Mucosa of descending colon (tissue), 3 donors: ENCODE data around the gene RPS10. TPM values are rescaled to one million over a fixed set of nuclear protein-coding genes. Genes with fewer than 3 reads are reported as not detected.

Experiments
- ATAC-seq: fragments of 200-7000 bp; cut with Tn5 transposase; one replicate; pipeline ENCODE4 v1.9.1; 2020; ENCODE audit warnings: mild to moderate bottlenecking, moderate library complexity
- DNase-seq, 3 donors: peaks; one replicate each; pipeline ENCODE4 v3.0.0-alpha.2; 2020
- H3K36me3 ChIP-seq: fragments of 200-600 bp; one replicate; pipeline ENCODE4 v1.8.0; 2021; ENCODE audit warnings: low read depth, mild to moderate bottlenecking
- H3K4me1 ChIP-seq: fragments of 200-600 bp; one replicate; pipeline ENCODE4 v1.8.0; 2021; ENCODE audit warnings: low read depth, mild to moderate bottlenecking
- H3K4me3 ChIP-seq: fragments of 200-600 bp; one replicate; pipeline ENCODE4 v1.8.0; 2021; ENCODE audit warnings: mild to moderate bottlenecking
- H3K9me3 ChIP-seq: fragments of 200-600 bp; one replicate; pipeline ENCODE4 v1.8.0; 2021; ENCODE audit warnings: mild to moderate bottlenecking
- CTCF ChIP-seq: fragments of 200-600 bp; IDR thresholded peaks from one replicate; pipeline ENCODE4 v1.8.0; 2022; ENCODE audit warnings: antibody characterized with exemption, mild to moderate bottlenecking
- intact Hi-C, 2 donors: fragments of 100-400 bp; cut with DNase I in 1 of 2; cut with micrococcal nuclease in 1 of 2; formaldehyde crosslinking; loops; one replicate each; pipeline versions ENCODE4 v1.11.0 to v1.11.1; 2022; cut with DNase I, micrococcal nuclease
- total RNA-seq, 3 donors: library from RNA; stranded (reverse); fragmentation: NEBNext Ultra II Directional in 2 of 3; extraction: Animal tissue kit (Norgen Biotek cat#: 25700) in 2 of 3; gene quantifications; one replicate each; pipeline versions ENCODE4 v1.2.1 to v1.2.4, GENCODE V29; 2021 to 2023
- donor health status: DM: no; HTN: no; CAD: no; lungs with moderate emphysema.
- donor health status: DM: no; HTN: no; CAD: no.
- donor health status: DM: no; HTN: yes; CAD: no.

The RPS10 gene
- total RNA-seq, 3 donors from 2014 or later = 999 to 1,006 (median 1,004) TPM

GRCh38 chr6:34436803-34437643, 11.2 kb upstream of the RPS10 start:
- no peak for TF ChIP-seq CTCF
- no peak overlapping the region for H3K4me3 ChIP-seq
- ATAC-seq = no peak
- no peaks in the 10 kb centered on the region for H3K4me1 ChIP-seq
- H3K36me3 ChIP-seq = no peaks in the 10 kb centered on the region
- intact Hi-C loops = no loop called here
- DNase-seq = no peak
- no peaks in the 10 kb centered on the region for H3K9me3 ChIP-seq

DNA sequence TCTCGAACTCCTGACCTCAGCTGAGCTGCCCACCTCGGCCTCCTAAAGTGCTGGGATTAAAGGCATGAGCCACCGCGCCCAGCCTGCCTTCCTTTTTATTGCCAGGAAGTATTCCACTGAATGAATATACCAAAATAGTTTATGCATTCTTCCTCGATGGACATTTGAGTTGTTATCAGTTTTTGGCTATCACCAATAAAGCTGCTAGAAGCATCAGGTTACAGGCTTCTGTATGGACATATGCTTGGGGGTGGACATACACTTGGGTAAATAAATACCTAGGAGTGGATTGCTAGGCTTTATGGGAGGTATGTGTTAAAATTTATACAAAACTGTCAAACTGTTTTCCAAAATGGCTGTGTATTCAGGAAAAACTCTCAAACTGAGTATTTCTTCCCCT, 10.0 kb upstream of the RPS10 start:
- H3K36me3 ChIP-seq = no peaks in the 10 kb centered on the region
- DNase-seq = no peak
- H3K4me3 ChIP-seq = no peak overlapping the region
- no peaks in the 10 kb centered on the region for H3K9me3 ChIP-seq
- H3K4me1 ChIP-seq = no peaks in the 10 kb centered on the region
- intact Hi-C loops = no loop called here
- ATAC-seq = no peak
- TF ChIP-seq CTCF = no peak

- Histone ChIP-seq H3K4me3 (peak overlapping the region; percentile 83), H3K36me3 (peaks cover 14% of the 10 kb centered on the region), H3K4me1 (peaks cover 9% of the 10 kb centered on the region), H3K9me3 (no peaks in the 10 kb centered on the region)
- intact Hi-C loops = no loop called here
- no peak for TF ChIP-seq CTCF
- ATAC-seq (no peak), DNase-seq (no peak)
Measured at GRCh38 chr6:34425132-34425497, 754 bp downstream of the RPS10 start.

- intact Hi-C loops = no loop called here
- Histone ChIP-seq H3K9me3 (no peaks in the 10 kb centered on the region), H3K4me1 (peaks cover 9% of the 10 kb centered on the region), H3K36me3 (peaks cover 14% of the 10 kb centered on the region), H3K4me3 (no peak overlapping the region)
- DNase-seq (no peak), ATAC-seq (no peak)
- TF ChIP-seq CTCF = no peak
Measured at GRCh38 chr6:34424200-34425131, 1.4 kb downstream of the RPS10 start.

GRCh38 chr6:34423254-34423653, 2.6 kb downstream of the RPS10 start:
- no peak for ATAC-seq
- Histone ChIP-seq H3K9me3 (no peaks in the 10 kb centered on the region), H3K4me1 (peaks cover 9% of the 10 kb centered on the region), H3K4me3 (no peak overlapping the region), H3K36me3 (peaks cover 14% of the 10 kb centered on the region)
- intact Hi-C loops = no loop called here
- TF ChIP-seq CTCF = no peak
- no peak for DNase-seq
